ENCODE measurements around the gene MOB2. TPM values are rescaled to one million over a fixed set of nuclear protein-coding genes. Genes with fewer than 3 reads are reported as not detected.
A peak's percentile ranks its signal among the peaks of the same experiment; 100 is the strongest.

MOB2 gene
- total RNA-seq, 3 donors from 2014 or later, result 36.4 to 46.1 (median 37.9) TPM

DNA sequence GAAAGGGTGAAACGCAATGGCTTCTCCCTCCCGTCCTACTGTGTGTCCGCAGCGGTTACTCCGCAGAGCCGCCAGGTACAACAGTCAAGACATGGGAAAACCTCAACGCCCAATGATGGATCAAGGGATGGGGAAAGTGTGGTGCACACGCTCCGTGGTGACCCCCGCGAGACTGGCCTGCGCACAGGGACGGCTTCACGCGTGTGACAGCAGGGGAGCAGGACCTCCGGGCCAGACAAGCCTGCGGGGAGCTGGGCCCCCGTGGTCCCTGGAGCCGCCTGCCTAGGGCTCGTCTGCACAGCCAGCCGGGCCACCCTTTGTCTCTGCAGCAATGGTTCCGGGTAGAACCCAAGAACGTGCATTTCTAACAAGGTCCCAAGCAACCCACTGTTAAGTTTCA, 31.7 kb upstream of the MOB2 start:
- no peak for DNase-seq (ENCODE audit: low spot score in 2 of 2)
- no peaks in the 10 kb centered on the region for H3K9me3 ChIP-seq
- TF ChIP-seq POLR2A (IDR thresholded peaks at IDR 0.05), result no peak
- TF ChIP-seq CTCF (IDR thresholded peaks at IDR 0.05), result no peak
- no peak for TF ChIP-seq POLR2AphosphoS5 (IDR thresholded peaks at IDR 0.05)
- intact Hi-C loops (cut with DNase I; ENCODE audit: low total_unique reads), result loop anchor here (10.0 kb wide), 1 partner anchor 314 kb away; no protein-coding TSS in a partner anchor
- no peak overlapping the region for H3K27ac ChIP-seq
- H3K4me3 ChIP-seq, result no peak overlapping the region
- peaks cover 8 to 15% of the 10 kb centered on the region in 2 donors for H3K4me1 ChIP-seq
- no peaks in the 10 kb centered on the region for H3K27me3 ChIP-seq
- no peaks in the 10 kb centered on the region for H3K36me3 ChIP-seq

GRCh38 chr11:1517117-1518005, 30.8 kb upstream of the MOB2 start:
- H3K4me1 ChIP-seq, result peaks cover 8 to 15% of the 10 kb centered on the region in 2 donors
- intact Hi-C loops (cut with DNase I; ENCODE audit: low total_unique reads), result loop anchor here (10.0 kb wide), 1 partner anchor 313 kb away; no protein-coding TSS in a partner anchor
- no peak for DNase-seq (ENCODE audit: low spot score in 2 of 2)

DNA sequence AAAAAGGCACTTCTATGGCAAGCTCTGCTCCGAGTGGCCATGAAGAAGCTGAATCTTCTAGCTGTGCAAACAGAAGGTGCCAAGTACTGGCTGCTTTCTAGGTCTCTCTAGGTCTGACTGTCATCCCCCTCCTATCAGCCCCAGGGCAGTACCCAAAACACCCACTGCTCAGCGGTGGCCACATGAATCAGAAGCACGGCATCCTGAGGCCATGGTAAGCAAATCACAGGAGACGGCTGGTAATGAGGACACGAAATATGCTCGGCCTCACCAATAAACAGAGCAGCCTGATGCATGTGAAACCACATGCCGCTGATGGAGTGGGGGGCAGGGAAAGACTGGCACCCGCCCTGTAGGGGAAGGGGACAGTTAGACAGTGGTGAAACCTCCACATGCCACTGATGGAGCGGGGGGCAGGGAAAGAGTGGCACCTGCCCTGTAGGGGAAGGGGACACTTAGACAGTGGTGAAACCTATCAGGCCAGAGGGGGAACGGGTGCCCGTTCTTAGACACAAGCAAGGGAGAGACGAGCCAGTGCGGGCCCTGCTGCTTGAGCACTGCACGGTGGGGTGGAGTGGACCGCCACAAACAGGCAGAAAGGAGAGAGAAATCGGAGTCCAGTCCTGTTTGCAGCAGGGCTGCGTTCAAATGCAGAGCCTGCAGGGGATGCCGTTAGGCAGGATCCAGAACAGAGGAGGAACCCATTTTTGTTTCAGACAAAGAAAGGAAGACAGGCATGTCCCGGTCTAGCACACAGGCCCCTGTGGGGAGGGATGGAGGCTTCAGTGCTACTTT, 29.9 kb upstream of the MOB2 start:
- H3K4me1 ChIP-seq, result peaks cover 8 to 15% of the 10 kb centered on the region in 2 donors
- no peaks in the 10 kb centered on the region for H3K9me3 ChIP-seq
- no peak overlapping the region for H3K27ac ChIP-seq
- no peaks in the 10 kb centered on the region for H3K36me3 ChIP-seq
- H3K4me3 ChIP-seq, result no peak overlapping the region
- TF ChIP-seq POLR2A (IDR thresholded peaks at IDR 0.05) (no peak), CTCF (IDR thresholded peaks at IDR 0.05) (no peak), POLR2AphosphoS5 (IDR thresholded peaks at IDR 0.05) (no peak)
- intact Hi-C loops (cut with DNase I; ENCODE audit: low total_unique reads), result loop anchor here (10.0 kb wide), 1 partner anchor 312 kb away; no protein-coding TSS in a partner anchor
- no peaks in the 10 kb centered on the region for H3K27me3 ChIP-seq
- no peak for DNase-seq (ENCODE audit: low spot score in 2 of 2)

More at GRCh38 chr11:1517117-1518005, 30.8 kb upstream of the MOB2 start:
- no peak overlapping the region for H3K4me3 ChIP-seq
- no peaks in the 10 kb centered on the region for H3K9me3 ChIP-seq
- H3K27me3 ChIP-seq, result no peaks in the 10 kb centered on the region
- no peaks in the 10 kb centered on the region for H3K36me3 ChIP-seq
- TF ChIP-seq CTCF (IDR thresholded peaks at IDR 0.05), result no peak
- no peak for TF ChIP-seq POLR2A (IDR thresholded peaks at IDR 0.05)
- no peak for TF ChIP-seq POLR2AphosphoS5 (IDR thresholded peaks at IDR 0.05)
- no peak overlapping the region for H3K27ac ChIP-seq

- no peaks in the 10 kb centered on the region for H3K36me3 ChIP-seq
- H3K27ac ChIP-seq, result no peak overlapping the region
- peak overlapping the region in 2 of 3 donors; percentile 18 to 53 for H3K4me3 ChIP-seq
- TF ChIP-seq CTCF (IDR thresholded peaks at IDR 0.05), result peak; percentile 42 to 89 (median 88)
- no peak for TF ChIP-seq POLR2A (IDR thresholded peaks at IDR 0.05)
- peak in 1 of 3 donors; percentile 29 for TF ChIP-seq POLR2AphosphoS5 (IDR thresholded peaks at IDR 0.05)
- intact Hi-C loops (cut with DNase I; ENCODE audit: low total_unique reads), result loop anchor here (10.0 kb wide), 1 partner anchor 311 kb away; no protein-coding TSS in a partner anchor
- H3K9me3 ChIP-seq, result no peaks in the 10 kb centered on the region
- no peaks in the 10 kb centered on the region for H3K27me3 ChIP-seq
- DNase-seq (ENCODE audit: low spot score in 2 of 2), result peak; percentile 43 to 88
- peaks cover 8 to 11% of the 10 kb centered on the region in 2 donors for H3K4me1 ChIP-seq
These were observed 28.8 kb upstream of the MOB2 start for GRCh38 chr11:1515082-1516060.

All from breast epithelium (tissue), 4 donors.